NT2/D1 (cell line): ENCODE measurements around the gene TYMP.

ENCODE experiments used
- SUZ12 ChIP-seq: IDR thresholded peaks from 2 replicates; pipeline ENCODE4 v1.6.1; 2011; ENCODE audit not compliant: insufficient read length, insufficient read depth; ENCODE audit errors: extremely low read depth
- YY1 ChIP-seq: IDR thresholded peaks from 2 replicates; pipeline ENCODE4 v1.6.1; 2011; ENCODE audit not compliant: insufficient read length, insufficient read depth

DNA sequence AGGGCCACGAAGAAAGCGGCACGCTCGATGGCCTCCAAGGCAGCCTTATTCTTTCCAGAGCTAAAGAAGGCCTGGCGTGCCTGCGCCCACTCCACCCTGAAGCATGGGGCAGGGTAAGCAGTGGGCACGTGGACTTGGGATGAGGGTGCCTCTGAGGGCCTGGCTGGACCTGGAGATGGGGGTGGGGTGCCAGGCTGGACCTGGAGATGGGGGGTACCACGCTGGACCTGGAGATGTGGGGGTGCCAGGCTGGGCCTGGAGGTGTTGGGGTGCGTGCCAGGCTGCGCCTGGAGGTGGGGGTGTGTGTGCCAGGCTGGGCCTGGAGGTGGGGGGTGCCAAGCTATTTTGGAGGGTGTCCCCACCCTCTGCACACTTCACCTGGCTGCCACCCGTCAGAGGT, 43.2 kb upstream of the TYMP start:
- TF ChIP-seq YY1 (no peak), SUZ12 (no peak)
